Testis (tissue), 2 donors: ENCODE results near the gene TBL2.

ENCODE experiments used
- POLR2A ChIP-seq: fragments of 450-650 bp; IDR thresholded peaks from one replicate; pipeline ENCODE4 v1.6.1; 2017; ENCODE audit warnings: antibody characterized with exemption, mild to moderate bottlenecking, moderate library complexity
- TF ChIP-seq, protein P1 (sequence below), 3 experiments: fragments of 450-650 bp in 2 of 3; fragments of 200-600 bp in 1 of 3; sonication (generic) in 1 of 3; IDR thresholded peaks; one replicate each; pipeline ENCODE4 v1.5.1; 2016 to 2019; ENCODE audit warnings: antibody characterized with exemption in 3 of 3, mild to moderate bottlenecking in 2 of 3, moderate library complexity in 1 of 3

GRCh38 chr7:73595358-73595757 is 17.0 kb upstream of the TBL2 start:
- TF ChIP-seq, protein P1, sequence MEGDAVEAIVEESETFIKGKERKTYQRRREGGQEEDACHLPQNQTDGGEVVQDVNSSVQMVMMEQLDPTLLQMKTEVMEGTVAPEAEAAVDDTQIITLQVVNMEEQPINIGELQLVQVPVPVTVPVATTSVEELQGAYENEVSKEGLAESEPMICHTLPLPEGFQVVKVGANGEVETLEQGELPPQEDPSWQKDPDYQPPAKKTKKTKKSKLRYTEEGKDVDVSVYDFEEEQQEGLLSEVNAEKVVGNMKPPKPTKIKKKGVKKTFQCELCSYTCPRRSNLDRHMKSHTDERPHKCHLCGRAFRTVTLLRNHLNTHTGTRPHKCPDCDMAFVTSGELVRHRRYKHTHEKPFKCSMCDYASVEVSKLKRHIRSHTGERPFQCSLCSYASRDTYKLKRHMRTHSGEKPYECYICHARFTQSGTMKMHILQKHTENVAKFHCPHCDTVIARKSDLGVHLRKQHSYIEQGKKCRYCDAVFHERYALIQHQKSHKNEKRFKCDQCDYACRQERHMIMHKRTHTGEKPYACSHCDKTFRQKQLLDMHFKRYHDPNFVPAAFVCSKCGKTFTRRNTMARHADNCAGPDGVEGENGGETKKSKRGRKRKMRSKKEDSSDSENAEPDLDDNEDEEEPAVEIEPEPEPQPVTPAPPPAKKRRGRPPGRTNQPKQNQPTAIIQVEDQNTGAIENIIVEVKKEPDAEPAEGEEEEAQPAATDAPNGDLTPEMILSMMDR (IDR thresholded peaks at IDR 0.05) = no peak
- TF ChIP-seq POLR2A = no peak
